SU-DHL-6 (cell line): ENCODE data around the gene RXRG.

Experiments
- H2AFZ ChIP-seq: fragments of 200-600 bp; sonication (generic); 2 replicates; pipeline ENCODE4 v1.6.1; 2014; ENCODE audit warnings: low read depth, mild to moderate bottlenecking, moderate library complexity, mixed read lengths, antibody characterized with exemption, low read length; ENCODE audit not compliant: severe bottlenecking
- H3F3A ChIP-seq: fragments of 200-600 bp; shearing (Covaris generic); 2 replicates; pipeline ENCODE4 v1.6.0; 2016; ENCODE audit warnings: antibody characterized with exemption, mild to moderate bottlenecking; ENCODE audit not compliant: insufficient read depth
- H3K27ac ChIP-seq: fragments of 200-600 bp; sonication (generic); 2 replicates; pipeline ENCODE4 v1.5.1; 2016; ENCODE audit warnings: low read depth, mild to moderate bottlenecking, low read length, moderate library complexity, mixed read lengths
- H3K27me3 ChIP-seq: fragments of 200-600 bp; sonication (generic), shearing (Covaris generic); 2 replicates; pipeline ENCODE4 v1.6.0; 2014; ENCODE audit warnings: mild to moderate bottlenecking, low read length
- H3K36me3 ChIP-seq: fragments of 200-600 bp; sonication (generic); 2 replicates; pipeline ENCODE4 v1.6.1; 2014; ENCODE audit warnings: mild to moderate bottlenecking, low read length, mixed read lengths
- H3K4me2 ChIP-seq: fragments of 300-600, 200-600 bp; shearing (Covaris generic), sonication (generic); 2 replicates; pipeline ENCODE4 v1.6.0; 2014; ENCODE audit warnings: low read length, low read depth, mild to moderate bottlenecking; ENCODE audit not compliant: poor library complexity, severe bottlenecking
- H3K4me3 ChIP-seq: fragments of 200-600 bp; sonication (generic); 2 replicates; pipeline ENCODE4 v1.5.1; 2014; ENCODE audit warnings: antibody characterized with exemption, low read length, mild to moderate bottlenecking, mixed read lengths; ENCODE audit not compliant: insufficient read depth, poor library complexity, severe bottlenecking
- H3K79me2 ChIP-seq: fragments of 200-600 bp; sonication (generic); 2 replicates; pipeline ENCODE4 v1.6.1; 2014; ENCODE audit warnings: mild to moderate bottlenecking, low read length, moderate library complexity; ENCODE audit not compliant: insufficient read depth
- H3K9ac ChIP-seq: fragments of 200-600 bp; sonication (generic); 2 replicates; pipeline ENCODE4 v1.7.0; 2014; ENCODE audit warnings: mild to moderate bottlenecking, low read length
- H3K9me2 ChIP-seq: fragments of 200-600 bp; sonication (generic); replicated peaks from 2 replicates; pipeline ENCODE4 v1.6.1; 2014; ENCODE audit warnings: low read length; ENCODE audit not compliant: insufficient read depth
- H3K9me3 ChIP-seq: fragments of 200-600 bp; sonication (generic); 2 replicates; pipeline ENCODE4 v1.6.1; 2014; ENCODE audit warnings: low read length, mixed read lengths; ENCODE audit not compliant: insufficient read depth
- H4K20me1 ChIP-seq: fragments of 200-600 bp; sonication (generic); 2 replicates; pipeline ENCODE4 v1.6.1; 2014; ENCODE audit warnings: low read depth, mild to moderate bottlenecking, antibody characterized with exemption, low read length, moderate library complexity, mixed read lengths
- CTCF ChIP-seq: fragments of 200-600 bp; sonication (generic); IDR thresholded peaks from one replicate; pipeline ENCODE4 v1.5.1; 2017; ENCODE audit warnings: antibody characterized with exemption, mild to moderate bottlenecking, low read length, moderate library complexity; ENCODE audit not compliant: insufficient read depth, poor library complexity, severe bottlenecking
- EZH2phosphoT487 ChIP-seq: fragments of 200-600 bp; sonication (generic), shearing (Covaris generic); conservative IDR thresholded peaks from 2 replicates; pipeline ENCODE4 v1.6.1; 2018; ENCODE audit warnings: mild to moderate bottlenecking, antibody characterized with exemption, low read length, moderate library complexity, mixed read lengths

Gene RXRG

DNA sequence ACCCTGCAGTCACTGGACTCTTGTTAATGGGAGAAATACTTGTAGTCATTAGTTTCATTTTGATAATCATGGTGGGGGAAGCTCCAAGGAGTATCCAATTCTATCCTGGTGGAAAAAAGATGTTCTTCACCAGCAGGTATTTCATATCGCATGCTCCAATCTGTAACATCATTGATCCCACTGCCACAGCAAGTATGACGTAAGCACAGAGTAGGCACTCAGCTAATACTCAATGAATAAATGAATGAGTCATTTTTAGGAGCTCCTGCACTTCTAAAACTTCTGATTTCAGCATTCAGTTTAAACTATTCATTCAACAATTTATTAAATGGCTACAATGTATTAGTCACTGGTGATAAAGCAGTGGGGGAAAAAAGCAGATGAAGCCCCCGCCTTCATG lies 30.3 kb downstream of the RXRG start:
- H3K9me2 ChIP-seq = no peaks in the 10 kb centered on the region
- H3K27ac ChIP-seq = no peak overlapping the region
- H3K4me3 ChIP-seq = no peak overlapping the region
- no peaks in the 10 kb centered on the region for H3K27me3 ChIP-seq
- H3K9me3 ChIP-seq = no peaks in the 10 kb centered on the region
- TF ChIP-seq CTCF (no peak), EZH2phosphoT487 (no peak)
- H3K4me2 ChIP-seq = no peak overlapping the region
- H4K20me1 ChIP-seq = no peaks in the 10 kb centered on the region
- H2AFZ ChIP-seq = no peak overlapping the region
- H3F3A ChIP-seq = no peaks in the 10 kb centered on the region
- no peaks in the 10 kb centered on the region for H3K36me3 ChIP-seq
- no peaks in the 10 kb centered on the region for H3K79me2 ChIP-seq
- no peak overlapping the region for H3K9ac ChIP-seq

DNA sequence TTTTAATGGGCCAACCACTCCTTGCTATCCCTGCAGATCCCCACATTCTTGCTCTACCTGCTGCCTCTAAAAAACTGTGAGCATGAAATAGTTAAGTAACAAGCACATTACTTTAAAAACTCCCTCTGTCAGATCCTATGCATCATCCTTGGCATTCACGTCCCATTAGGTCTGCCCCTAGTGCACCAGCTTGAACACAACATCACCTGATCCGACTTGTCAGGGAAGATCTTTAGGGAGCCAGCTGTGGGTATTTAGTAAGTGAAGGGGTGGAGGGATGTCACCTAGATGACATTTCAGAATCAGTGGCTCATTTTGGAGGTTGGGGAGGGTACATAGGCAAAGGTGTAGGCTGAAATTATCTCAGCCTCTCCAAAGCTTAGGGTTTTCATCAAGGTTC lies 33.5 kb downstream of the RXRG start:
- Histone ChIP-seq H4K20me1 (no peaks in the 10 kb centered on the region), H3K4me3 (no peak overlapping the region), H3K9me3 (no peaks in the 10 kb centered on the region), H3K27ac (no peak overlapping the region), H3K9ac (no peak overlapping the region), H3K4me2 (no peak overlapping the region), H3K36me3 (no peaks in the 10 kb centered on the region), H3F3A (no peaks in the 10 kb centered on the region), H3K27me3 (no peaks in the 10 kb centered on the region), H2AFZ (no peak overlapping the region), H3K9me2 (no peaks in the 10 kb centered on the region), H3K79me2 (no peaks in the 10 kb centered on the region)
- TF ChIP-seq CTCF (no peak), EZH2phosphoT487 (no peak)

DNA sequence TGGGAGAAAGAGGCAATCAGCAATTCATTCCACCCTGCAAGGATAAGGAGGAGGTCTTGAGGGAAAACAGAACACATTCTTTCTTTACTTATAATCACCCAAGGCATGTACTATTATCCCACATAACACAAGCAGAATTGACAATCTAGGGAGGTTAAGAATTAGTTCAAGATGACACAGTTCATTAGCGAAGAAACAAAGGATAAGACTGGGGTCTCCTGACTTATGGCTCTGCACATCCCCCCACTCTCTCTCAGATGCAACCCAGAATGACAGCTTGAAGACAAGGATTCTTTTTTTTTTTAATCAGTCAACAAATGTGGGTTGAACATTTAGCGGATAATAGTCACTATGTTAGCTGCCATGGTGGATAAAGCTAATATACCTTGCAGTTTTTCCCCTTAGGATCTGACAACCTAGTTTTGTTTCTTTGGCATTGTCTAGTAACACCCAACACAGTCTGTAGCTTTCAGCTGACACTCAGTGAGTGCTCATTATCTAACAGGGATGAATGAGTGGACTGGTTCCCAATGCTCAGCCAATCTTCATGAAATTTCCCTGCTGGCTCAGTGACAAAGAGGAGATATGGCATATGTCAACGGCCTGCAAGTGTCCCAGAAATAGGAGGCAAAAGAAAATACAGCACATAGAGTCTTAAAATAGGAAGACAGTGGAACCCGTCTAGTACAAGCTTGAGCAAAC lies 35.1 kb downstream of the RXRG start:
- Histone ChIP-seq H3K27me3 (no peaks in the 10 kb centered on the region), H3K27ac (no peak overlapping the region)
- no peak for TF ChIP-seq EZH2phosphoT487
- no peak for TF ChIP-seq CTCF

More for the DNA sequence above, 35.1 kb downstream of the RXRG start:
- H4K20me1 ChIP-seq = no peaks in the 10 kb centered on the region
- no peaks in the 10 kb centered on the region for H3K79me2 ChIP-seq
- H3K4me3 ChIP-seq = no peak overlapping the region
- H3K9me3 ChIP-seq = no peaks in the 10 kb centered on the region
- no peak overlapping the region for H2AFZ ChIP-seq
- no peak overlapping the region for H3K4me2 ChIP-seq
- H3F3A ChIP-seq = no peaks in the 10 kb centered on the region
- no peak overlapping the region for H3K9ac ChIP-seq
- H3K9me2 ChIP-seq = no peaks in the 10 kb centered on the region
- H3K36me3 ChIP-seq = no peaks in the 10 kb centered on the region
